SKM-1 (cell line): ENCODE measurements around the gene RSPH6A.
"Not testable (repeated sequence)": the region's sequence is repeated elsewhere in the genome, so short reads cannot be mapped to it uniquely, and the experiment has no call there.

ENCODE experiments used
- DNase-seq: peaks from one replicate; lab custom pipeline; 2025; ENCODE audit not compliant: unreplicated experiment; lab: John Stamatoyannopoulos, UW

RSPH6A gene

DNA sequence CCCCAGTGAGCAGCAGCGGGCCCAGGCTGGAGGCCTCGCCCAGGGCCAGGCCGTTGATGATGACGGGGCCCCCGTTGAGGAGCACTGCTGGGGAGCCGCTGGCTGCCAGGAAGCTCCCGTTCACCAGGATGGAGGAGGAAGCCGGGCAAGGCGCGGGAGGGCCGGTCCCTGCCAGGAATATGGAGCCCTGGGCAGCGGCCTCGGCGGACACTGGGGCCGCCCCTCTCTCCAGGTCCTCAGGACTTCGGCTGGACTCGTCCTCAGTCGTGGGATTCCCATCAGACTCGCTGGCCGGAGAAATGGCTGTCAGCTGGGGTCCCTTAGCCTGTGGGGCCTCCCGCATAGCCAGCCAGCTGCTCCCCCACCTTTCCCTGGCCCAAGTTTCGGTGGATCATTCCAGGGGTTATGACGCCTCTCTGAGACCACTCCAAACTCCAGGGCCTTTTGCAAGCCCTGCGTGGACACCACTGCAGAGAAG lies 48.2 kb downstream of the RSPH6A start:
- DNase-seq: no peak

DNA sequence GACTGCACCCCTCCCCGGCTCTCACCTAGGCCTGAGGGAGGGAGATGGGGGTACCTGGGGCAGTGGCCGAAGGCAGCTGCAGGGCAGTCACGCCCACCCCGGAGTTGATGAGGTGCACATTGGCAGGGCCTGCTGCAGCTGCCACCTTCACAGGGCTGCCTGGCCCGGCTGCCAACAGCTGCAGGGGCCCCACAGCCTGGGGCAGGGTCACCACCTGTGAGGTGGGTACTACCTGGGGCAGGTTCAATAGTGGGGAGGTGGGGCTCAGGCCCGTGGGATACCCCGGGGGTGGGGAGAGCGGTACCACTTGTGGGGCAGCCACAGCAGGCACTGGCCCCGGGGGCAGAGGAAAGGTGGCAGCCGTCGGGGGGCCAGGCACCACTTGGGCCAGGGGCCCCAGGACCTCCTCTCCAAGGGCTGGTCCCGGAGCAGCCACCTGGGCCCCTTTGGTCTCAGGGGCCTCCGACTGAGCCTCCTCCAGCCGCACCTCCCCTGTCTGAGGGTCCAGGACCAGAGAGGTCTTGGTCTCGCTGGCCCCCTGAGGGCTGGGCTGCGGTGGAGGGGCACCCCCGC lies 48.7 kb downstream of the RSPH6A start:
- DNase-seq: no peak

DNA sequence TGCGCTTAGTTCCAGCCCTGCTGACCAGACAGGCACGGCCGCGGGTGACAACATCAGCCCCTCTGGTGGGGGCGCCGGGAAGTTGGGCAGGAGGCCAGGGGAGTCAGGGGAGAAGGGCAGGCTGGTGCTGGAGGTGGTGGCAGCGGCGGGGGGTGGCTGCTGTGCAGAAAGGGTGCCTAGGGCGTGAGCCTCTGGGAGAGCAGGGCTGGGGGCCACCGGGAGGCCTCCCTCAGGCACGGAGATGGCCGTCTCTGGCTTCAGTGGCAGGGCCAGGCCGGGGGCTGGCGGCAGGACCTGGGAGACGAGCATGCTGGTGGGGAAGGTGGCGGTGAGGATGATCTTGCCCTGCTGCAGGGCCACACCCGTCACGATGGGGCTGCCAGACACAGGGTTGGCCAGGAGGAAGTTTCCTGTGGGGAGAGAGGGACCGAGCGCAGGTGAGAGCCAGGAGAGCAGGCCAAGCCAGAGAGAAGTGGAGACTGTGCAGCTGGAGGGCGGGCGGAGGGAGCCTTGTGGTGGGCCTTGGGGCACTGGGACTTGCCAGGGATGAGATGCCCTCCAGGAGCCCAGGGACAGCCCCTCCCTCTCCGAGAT lies 49.3 kb downstream of the RSPH6A start:
- no peak for DNase-seq

DNA sequence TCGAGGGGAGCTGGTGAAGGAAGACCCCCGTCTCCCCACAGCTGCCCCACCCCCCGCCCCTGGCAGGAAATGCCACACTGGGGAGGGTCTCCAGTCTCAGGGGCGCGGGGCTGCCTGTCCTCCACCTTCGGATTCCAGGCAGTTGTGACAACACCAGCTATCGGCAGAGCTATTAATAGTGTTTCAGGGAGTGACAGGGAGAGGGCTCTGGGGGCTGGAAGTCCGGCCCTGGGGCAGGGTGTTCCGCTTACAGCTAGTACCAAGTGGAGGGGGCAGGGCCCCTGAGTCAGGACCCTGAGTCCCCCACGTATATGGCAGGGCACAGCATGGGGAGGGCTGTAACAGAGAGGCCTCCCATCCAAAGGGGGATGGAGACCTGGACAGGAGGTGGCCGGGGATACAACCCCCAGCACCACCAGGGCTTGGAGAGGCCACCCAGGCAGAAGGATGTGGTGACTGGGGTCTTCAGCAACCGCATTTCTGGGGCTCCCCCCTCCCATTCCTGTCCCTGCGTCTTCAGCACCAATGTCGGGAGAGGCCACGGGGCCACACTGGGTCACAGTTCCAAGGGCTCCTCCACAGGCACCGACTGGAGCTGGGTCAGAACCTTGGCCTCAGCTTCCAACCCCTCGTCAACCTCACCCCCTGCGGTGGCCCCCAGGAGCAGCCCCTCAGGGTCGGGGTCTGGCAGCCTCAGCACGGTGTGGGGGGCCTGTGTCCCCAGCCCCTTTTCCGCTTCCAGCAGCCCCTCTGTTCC lies 50.0 kb downstream of the RSPH6A start:
- no peak for DNase-seq

DNA sequence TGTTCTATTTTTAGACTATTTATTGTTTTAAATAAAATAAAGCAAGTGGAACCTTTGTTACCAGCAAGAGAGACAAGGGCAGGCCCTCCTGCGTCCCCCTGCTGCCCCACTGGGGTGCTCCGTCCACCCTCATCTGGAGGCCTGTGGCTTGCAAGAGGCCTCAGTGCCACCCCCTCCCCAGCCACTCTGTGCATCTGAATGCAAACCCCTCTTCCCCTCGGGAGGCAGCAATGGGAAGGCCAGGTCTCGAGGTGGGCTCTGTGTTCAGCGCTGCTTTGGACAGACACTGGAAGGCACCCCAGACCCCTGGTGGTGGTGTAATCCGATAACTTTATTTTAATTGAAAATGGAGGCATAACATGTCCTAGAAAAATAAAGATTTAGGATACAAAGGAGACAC lies 50.6 kb downstream of the RSPH6A start:
- DNase-seq: no peak

DNA sequence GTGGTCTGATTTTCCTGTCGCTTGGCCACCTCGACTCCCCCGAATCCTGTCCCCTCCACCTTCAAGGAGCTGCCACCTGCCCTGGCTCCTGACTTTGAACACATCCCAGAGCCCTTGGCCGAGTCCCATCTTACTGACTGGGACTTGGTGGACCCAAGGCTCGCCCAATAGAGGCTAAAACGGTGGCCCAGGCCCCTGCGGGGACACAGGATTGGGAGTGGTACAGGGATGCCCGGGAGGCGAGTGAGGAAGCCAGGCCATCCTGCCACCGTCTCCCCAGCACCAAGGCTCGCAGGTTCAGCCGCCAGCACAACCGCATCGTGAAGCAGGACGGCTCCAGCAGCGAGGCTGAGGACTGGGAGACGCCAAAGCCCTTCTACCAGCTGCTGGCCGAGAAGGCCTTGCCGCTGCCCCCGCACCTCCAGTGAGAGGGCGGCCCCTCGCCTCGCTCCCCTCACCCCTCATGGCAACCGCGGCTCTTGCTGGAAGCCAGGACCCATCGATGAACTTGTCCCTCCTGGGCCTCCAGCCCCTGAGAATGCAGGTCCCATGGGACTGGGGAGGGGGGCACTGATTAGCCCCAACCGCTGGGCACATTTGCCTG lies 51.3 kb downstream of the RSPH6A start:
- DNase-seq: no peak

DNA sequence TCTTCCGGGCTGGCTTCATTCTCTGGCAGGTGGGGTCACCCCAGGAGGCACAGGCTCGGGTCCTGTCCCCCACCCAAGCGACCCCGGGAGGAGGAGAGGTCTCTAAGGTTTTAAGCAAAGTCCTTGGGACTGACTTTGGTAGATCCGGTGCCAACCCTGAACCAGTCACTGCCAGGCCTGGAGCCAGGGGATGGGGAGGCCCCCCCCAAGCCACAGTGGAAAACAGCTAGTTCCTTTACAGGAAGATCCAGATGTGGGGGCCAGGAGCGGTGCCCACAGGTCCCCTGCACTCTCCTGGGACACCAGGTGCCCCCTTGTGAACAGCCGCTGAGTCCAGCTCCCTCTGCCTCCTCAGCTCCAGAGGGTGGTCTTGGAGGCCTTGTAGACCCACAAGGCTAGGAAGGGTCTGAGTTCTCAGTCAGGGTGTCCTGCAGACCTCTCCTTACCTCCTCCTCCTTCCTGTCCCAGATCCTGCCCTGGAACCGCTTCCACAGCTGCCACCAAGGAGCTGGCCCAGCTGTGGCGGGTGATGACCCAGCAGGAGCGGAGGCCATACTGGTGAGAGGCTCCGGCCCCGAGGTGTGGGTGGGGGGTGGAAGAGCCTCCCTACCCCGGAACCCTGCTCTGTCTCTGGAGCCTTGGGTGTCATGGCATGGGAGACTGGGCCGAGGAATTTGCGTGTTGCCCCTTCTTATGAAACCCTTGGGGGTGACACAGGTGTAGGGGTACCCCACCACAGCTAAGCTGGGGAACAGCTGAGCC lies 52.1 kb downstream of the RSPH6A start:
- no peak for DNase-seq

DNA sequence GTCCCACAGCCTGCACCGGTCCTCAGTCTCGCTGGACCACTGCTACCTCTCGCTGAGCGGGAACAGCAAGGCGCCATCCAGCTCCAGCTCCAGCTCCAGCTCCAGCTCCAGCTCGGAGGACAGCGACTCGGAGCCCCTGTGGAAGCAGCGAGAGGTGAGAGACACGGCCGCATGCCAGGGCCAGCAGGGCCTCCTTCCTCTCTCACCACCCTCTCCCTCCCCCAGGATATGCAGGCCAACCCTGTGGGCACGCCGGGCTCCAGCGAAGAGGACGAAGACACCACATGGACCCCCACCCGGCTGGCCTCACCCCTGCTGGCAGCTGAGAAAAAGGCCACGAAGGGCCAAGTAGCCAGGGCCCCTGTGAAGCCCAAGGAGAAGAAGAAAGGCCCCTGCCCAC lies 53.4 kb downstream of the RSPH6A start:
- DNase-seq: no peak

DNA sequence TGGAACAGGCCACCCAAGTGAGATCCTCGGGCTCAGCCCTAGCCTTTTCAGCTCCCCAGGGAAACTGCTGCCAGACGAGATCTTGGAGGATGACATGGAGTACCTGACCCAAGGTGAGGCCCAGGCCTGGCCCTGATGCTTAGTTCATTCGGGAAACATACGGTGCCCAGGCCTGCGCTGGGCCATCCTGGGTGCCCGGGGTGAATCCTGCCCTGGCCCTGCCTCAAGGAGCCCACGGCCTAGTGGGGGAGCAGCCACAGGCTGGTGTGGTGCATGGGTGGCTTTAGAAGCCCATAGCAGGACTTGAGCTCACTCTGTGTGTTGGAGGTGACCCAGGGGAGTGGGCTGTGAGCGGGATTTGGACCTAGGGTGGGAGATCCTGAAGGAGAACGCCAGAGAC lies 56.2 kb downstream of the RSPH6A start:
- no peak for DNase-seq

DNA sequence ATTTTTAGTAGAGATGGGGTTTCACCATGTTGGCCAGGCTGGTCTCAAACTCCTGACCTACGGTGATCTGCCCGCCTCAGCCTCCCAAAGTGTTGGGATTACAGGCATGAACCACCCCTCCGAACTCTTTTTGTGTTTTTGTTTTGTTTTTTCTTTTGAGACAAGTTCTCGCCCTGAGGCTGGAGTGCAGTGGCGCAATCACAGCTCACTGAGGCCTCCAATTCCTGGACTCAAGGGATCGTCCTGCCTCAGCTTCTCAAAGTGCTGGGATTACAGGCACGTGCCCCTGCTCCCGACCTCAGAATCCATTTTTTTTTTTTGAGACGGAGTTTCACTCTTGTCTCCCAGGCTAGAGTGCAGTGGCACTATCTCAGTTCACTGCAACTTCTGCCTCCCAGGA lies 57.4 kb downstream of the RSPH6A start:
- DNase-seq: no peak

DNA sequence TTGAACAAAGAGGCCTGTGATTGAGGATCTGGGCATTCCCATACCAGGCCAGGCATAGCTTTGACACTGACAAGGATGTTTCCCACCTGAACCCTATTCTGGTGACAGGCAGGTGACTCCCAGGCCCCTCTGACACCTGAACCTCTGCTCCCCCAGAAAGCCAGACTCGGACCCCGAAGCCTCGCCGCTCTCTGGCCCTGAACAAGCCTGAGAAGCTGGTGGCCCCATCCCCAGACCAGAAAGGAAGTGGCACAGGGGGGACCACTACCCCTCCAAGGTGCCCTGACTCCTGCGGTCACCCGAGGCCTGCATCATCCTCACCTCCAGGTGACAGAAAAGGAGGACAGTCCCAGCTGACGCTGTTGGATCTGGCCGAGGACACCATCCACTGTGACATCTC lies 60.8 kb downstream of the RSPH6A start:
- no peak for DNase-seq

DNA sequence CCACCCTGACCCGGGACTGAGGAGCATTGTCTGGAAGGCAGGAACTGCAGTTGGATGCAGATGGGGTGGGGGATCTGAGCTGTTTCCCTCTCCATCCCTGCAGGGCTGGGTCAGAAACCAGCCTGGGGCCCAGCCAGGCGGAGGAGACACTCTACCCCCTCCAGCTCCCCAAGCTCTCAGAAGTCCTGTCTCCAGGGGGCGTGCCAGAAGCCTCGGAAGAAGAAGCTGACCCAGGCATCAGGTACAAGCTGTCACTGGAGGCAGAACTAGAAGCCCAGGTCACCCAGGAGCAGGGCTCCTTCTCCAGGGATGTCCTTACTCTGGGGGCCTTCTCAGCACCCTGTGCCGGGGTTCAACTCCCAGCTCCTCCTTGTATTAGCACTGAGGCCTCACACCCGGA lies 61.6 kb downstream of the RSPH6A start:
- DNase-seq: no peak

DNA sequence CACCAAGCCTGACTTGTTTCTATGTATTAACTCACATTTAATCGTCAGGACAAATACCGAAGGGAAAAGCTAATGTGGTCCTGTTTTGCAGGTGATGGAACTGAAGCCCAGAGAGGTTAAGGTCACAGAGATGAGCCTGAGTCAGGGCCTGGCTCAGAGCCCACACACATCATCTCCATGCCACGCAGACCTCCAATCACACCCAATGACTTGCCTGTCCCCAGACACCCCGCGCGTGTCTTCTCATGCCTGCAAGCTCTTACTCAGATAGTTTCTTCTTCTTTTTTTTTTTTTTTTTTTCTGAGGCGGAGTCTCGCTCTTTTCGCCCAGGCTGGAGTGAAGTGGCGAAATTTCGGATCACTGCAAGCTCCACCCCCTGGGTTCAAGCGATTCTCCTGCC lies 62.5 kb downstream of the RSPH6A start:
- no peak for DNase-seq

DNA sequence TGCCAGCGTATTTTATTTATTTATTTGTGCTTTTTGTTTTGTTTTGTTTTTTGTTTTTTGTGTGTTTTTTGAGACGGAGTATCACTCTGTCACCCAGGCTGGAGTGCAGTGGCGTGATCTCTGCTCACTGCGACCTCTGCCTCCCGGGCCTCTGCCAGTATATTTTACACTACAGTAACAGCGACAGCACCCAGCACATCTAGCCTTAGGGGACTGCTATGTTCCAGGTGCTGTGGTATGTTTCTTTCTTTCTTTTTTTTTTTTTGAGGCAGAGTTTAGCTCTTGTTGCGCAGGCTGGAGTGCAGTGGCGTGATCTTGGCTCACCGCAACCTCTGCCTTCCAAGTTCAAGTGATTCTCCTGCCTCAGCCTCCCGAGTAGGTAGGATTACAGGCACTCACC lies 63.6 kb downstream of the RSPH6A start:
- not testable (repeated sequence) for DNase-seq

DNA sequence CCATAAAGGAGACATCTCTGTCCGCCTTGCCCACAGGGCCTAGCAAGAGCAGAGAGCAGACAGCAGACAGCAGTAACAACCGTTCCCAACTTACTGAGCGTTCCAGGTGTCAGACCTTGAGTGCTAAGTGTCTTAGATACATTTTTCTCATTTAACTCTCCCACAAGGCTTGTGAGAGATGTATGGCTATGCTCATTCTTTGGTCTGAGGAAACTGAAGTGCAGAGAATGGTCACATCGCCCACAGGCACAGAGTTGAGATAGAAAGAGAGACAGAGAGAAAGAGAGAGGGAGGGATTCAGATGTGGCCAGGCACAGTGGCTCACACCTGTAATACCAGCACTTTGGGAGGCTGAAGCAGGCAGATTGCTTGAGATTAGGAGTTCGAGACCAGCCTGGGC lies 67.6 kb downstream of the RSPH6A start:
- DNase-seq: no peak

DNA sequence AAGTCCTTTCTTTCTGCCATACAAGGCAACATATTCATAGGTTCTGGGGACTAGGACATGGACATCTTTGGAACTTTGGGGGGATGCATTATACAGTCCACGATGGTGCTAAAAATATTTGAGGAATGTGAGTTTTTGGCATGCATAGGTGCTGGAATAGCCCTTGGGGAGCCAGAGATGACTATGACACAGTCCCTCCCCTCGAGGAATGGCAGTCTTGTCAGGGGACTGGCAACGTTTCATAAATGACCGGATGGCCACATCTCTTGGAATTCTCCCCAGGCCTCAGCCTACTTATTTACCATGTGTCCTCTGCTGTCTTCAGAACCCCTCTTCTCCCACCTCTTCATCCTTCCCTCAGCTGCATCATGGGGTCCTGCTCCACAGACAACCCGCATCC lies 68.2 kb downstream of the RSPH6A start:
- no peak for DNase-seq
